SK-N-SH (cell line): Measurements from ENCODE around the gene CKMT2. TPM values are rescaled to one million over a fixed set of nuclear protein-coding genes. Genes with fewer than 3 reads are reported as not detected.

Experiments
- CTCF ChIA-PET: fragments of 300-600, 350-600 bp; formaldehyde crosslinking; extraction: SDS; loops from one replicate; lab custom pipeline; 2021; lab: Yijun Ruan, JAX
- POLR2A ChIA-PET: fragments of 350-600 bp; sonication (Branson Sonifier 250); formaldehyde crosslinking; extraction: SDS; loops from one replicate; lab custom pipeline; 2020; ENCODE audit warnings: antibody characterized with exemption, inconsistent platforms; lab: Yijun Ruan, JAX
- DNase-seq: peaks from one replicate; pipeline ENCODE4 v3.0.0; 2012
- H2AFZ ChIP-seq: fragments of 200-600 bp; sonication (generic); 2 replicates; pipeline ENCODE4 v1.8.1; 2016; ENCODE audit warnings: antibody characterized with exemption, mild to moderate bottlenecking, low read depth
- H3F3A ChIP-seq: fragments of 200-600 bp; sonication (generic); replicated peaks from 2 replicates; pipeline ENCODE3; 2016; ENCODE audit warnings: antibody characterized with exemption, mild to moderate bottlenecking; ENCODE audit not compliant: insufficient read depth
- H3K27ac ChIP-seq, 2 experiments: fragments of 200-500 bp in 1 of 2; fragments of 200-600 bp in 1 of 2; sonication (Bioruptor generic) in 1 of 2; sonication (generic), shearing (Covaris generic) in 1 of 2; 2 replicates each; pipeline versions ENCODE4 v1.5.1 to v1.6.1; 2014 to 2016; ENCODE audit warnings: low read depth in 2 of 2, inconsistent platforms in 1 of 2, low read length in 1 of 2, mild to moderate bottlenecking in 1 of 2, mixed read lengths in 1 of 2
- H3K27me3 ChIP-seq: fragments of 200-600 bp; sonication (generic), shearing (Covaris generic); 2 replicates; pipeline ENCODE4 v1.6.1; 2016; ENCODE audit warnings: mixed run types; ENCODE audit not compliant: insufficient read depth
- H3K36me3 ChIP-seq, 2 experiments: fragments of 200-500 bp in 1 of 2; fragments of 200-600 bp in 1 of 2; sonication (Bioruptor generic) in 1 of 2; sonication (generic) in 1 of 2; replicated peaks in 1 of 2; 2 replicates each; pipeline versions ENCODE3 to v1.5.1; 2014 to 2016; ENCODE audit warnings: low read length in 1 of 2, mild to moderate bottlenecking in 1 of 2; ENCODE audit not compliant: insufficient read depth in 2 of 2, control insufficient read depth in 1 of 2
- H3K4me1 ChIP-seq, 2 experiments: fragments of 200-500 bp in 1 of 2; fragments of 200-600 bp in 1 of 2; sonication (Bioruptor generic) in 1 of 2; sonication (generic), shearing (Covaris generic) in 1 of 2; 2 replicates each; pipeline versions ENCODE4 v1.5.1 to v1.6.1; 2014 to 2016; ENCODE audit warnings: low read depth in 1 of 2, low read length in 1 of 2, mixed run types in 1 of 2; ENCODE audit not compliant: insufficient read depth in 2 of 2, control insufficient read depth in 1 of 2
- H3K4me2 ChIP-seq: fragments of 200-600 bp; sonication (generic), shearing (Covaris generic); 2 replicates; pipeline ENCODE4 v1.6.1; 2017; ENCODE audit warnings: mixed run types
- H3K4me3 ChIP-seq, 2 experiments: fragments of 200-500 bp in 1 of 2; fragments of 200-600 bp in 1 of 2; sonication (Bioruptor generic) in 1 of 2; sonication (generic), shearing (Covaris generic) in 1 of 2; 2 replicates each; pipeline versions ENCODE4 v1.5.1 to v1.8.1; 2014 to 2016; ENCODE audit warnings: low read depth in 2 of 2, inconsistent platforms in 1 of 2, low read length in 1 of 2, mild to moderate bottlenecking in 1 of 2, mixed read lengths in 1 of 2, moderate library complexity in 1 of 2
- H3K79me2 ChIP-seq: fragments of 200-600 bp; sonication (generic); 2 replicates; pipeline ENCODE4 v1.8.1; 2017; ENCODE audit warnings: mild to moderate bottlenecking; ENCODE audit not compliant: insufficient read depth
- H3K9ac ChIP-seq: fragments of 200-600 bp; sonication (generic); 2 replicates; pipeline ENCODE4 v1.6.1; 2017; ENCODE audit warnings: mixed run types
- H3K9me2 ChIP-seq: fragments of 200-600 bp; sonication (generic); 2 replicates; pipeline ENCODE4 v1.6.1; 2017; ENCODE audit warnings: mixed run types
- H3K9me3 ChIP-seq: fragments of 200-600 bp; sonication (generic); 2 replicates; pipeline ENCODE4 v1.6.1; 2017; ENCODE audit warnings: mixed run types, mild to moderate bottlenecking, moderate library complexity
- H4K20me1 ChIP-seq: fragments of 200-600 bp; sonication (generic); 2 replicates; pipeline ENCODE4 v1.6.1; 2017; ENCODE audit warnings: mild to moderate bottlenecking, mixed run types; ENCODE audit not compliant: insufficient read depth
- CHD2 ChIP-seq: fragments of 150-350 bp; IDR thresholded peaks from 2 replicates; pipeline ENCODE4 v1.6.1; 2018; ENCODE audit warnings: low read length; ENCODE audit not compliant: partially characterized antibody
- ELF1 ChIP-seq: IDR thresholded peaks from 2 replicates; pipeline ENCODE4 v1.4.0; 2012
- EP300 ChIP-seq, 2 experiments: IDR thresholded peaks; 2 replicates each; pipeline versions ENCODE4 v1.4.0 to v1.6.1; 2012; ENCODE audit warnings: borderline replicate concordance in 1 of 2, low read depth in 1 of 2, low read length in 1 of 2
- GATA2 ChIP-seq: sonication (generic); formaldehyde crosslinking; IDR thresholded peaks from 2 replicates; pipeline ENCODE4 v1.5.0; 2020; ENCODE audit warnings: mild to moderate bottlenecking, missing genetic modification reagents
- MEF2A ChIP-seq: IDR thresholded peaks from 2 replicates; pipeline ENCODE4 v1.4.0; 2012; ENCODE audit warnings: low read depth, borderline replicate concordance
- MXI1 ChIP-seq: IDR thresholded peaks from 2 replicates; pipeline ENCODE4 v1.6.1; 2012; ENCODE audit warnings: mild to moderate bottlenecking, low read depth, low read length, improper control_type of control experiment
- NRF1 ChIP-seq: IDR thresholded peaks from 2 replicates; pipeline ENCODE4 v1.6.1; 2012; ENCODE audit warnings: low read depth, mild to moderate bottlenecking, low read length
- PBX3 ChIP-seq: IDR thresholded peaks from 2 replicates; pipeline ENCODE4; 2012
- RAD21 ChIP-seq: IDR thresholded peaks from 2 replicates; pipeline ENCODE4 v1.6.1; 2012; ENCODE audit warnings: mild to moderate bottlenecking, low read length
- RCOR1 ChIP-seq: fragments of 150-350 bp; IDR thresholded peaks from 2 replicates; pipeline ENCODE4 v1.6.1; 2017; ENCODE audit warnings: antibody characterized with exemption, low read length
- RXRA ChIP-seq: IDR thresholded peaks from 2 replicates; pipeline ENCODE4 v1.4.0; 2012; ENCODE audit warnings: low read depth, mild to moderate bottlenecking, borderline replicate concordance
- WGBS: methylation state at CpG from one replicate; pipeline ENCODE4 v1.1.6; 2017; ENCODE audit warnings: low lambda C conversion rate; 5-methylcytosine and 5-hydroxymethylcytosine counted together
- polyA plus RNA-seq, 3 experiments: library from polyadenylated mRNA; depleted of rRNA; stranded (reverse); fragments of >200 nt; gene quantifications; 2 replicates each; pipeline ENCODE4 v1.2.3, GENCODE V29; 2012
- TF ChIP-seq, protein P1 (sequence below): IDR thresholded peaks from 2 replicates; pipeline ENCODE4 v1.4.0; 2012; ENCODE audit warnings: low read depth, borderline replicate concordance

CKMT2 gene
- polyA plus RNA-seq, 1 of the 3 experiments (the other 2 are of a cell fraction), result not detected

GRCh38 chr5:81183811-81184748, 49.0 kb upstream of the CKMT2 start:
- DNase-seq, result peak; percentile 64
- Histone ChIP-seq H3K27ac (peak overlapping the region; percentile 15 to 86; a peak in 3 of 4 replicates), H3F3A (no peaks in the 10 kb centered on the region)
- CTCF ChIA-PET, result interaction anchor here (1.3 to 7.4 kb wide), 4 partner anchors 11 to 982 kb away, joined by 5 to 58 read pairs (median 7); no protein-coding TSS in a partner anchor
- TF ChIP-seq MXI1, result peak; percentile 21; the same call in 1 of the 2 replicates
- peak in 1 of 2 experiments; percentile 75; a peak in 2 of 4 replicates for TF ChIP-seq EP300 (IDR thresholded peaks at IDR 0.05; ENCODE audit: borderline replicate concordance in 1 of 2, low read depth in 1 of 2, low read length in 1 of 2)
- TF ChIP-seq CHD2, result peak; percentile 52
- no peak for TF ChIP-seq ELF1
- no peak for TF ChIP-seq PBX3
- TF ChIP-seq GATA2, result peak; percentile 65
- TF ChIP-seq RCOR1, result peak; percentile 73
- TF ChIP-seq RXRA, result no peak
- TF ChIP-seq, all 33 proteins: peak for 5
- Histone ChIP-seq H3K9ac (no peak overlapping the region), H4K20me1 (no peaks in the 10 kb centered on the region), H3K79me2 (no peaks in the 10 kb centered on the region), H3K4me1 (peaks cover 0 to 52% of the 10 kb centered on the region in 2 experiments; a peak in 2 of 4 replicates), H3K4me3 (no peak overlapping the region), H3K9me2 (no peaks in the 10 kb centered on the region), H3K36me3 (no peaks in the 10 kb centered on the region), H3K4me2 (no peak overlapping the region), H3K9me3 (no peaks in the 10 kb centered on the region), H2AFZ (no peak overlapping the region), H3K27me3 (no peaks in the 10 kb centered on the region)
- WGBS, result 48% methylated on average over 11 of the region's 11 CpGs
- POLR2A ChIA-PET, result no interaction called here

DNA sequence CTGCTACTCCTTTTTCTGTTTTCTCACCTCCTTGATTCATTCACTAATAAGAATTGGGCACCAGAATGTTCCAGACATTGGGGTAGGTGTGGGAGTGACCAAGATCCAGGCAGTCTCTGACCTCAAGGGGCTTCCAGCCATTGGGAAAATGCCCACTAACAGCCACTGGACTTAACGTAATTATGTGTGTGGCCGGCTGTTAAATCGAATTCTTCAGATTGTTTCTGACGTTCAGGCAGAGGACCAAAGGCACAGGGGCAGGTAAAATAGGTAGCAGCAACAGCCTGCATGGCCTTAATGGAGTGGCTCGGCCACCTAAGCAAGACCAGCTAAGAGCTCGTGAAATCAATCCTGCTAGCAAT, 48.4 kb upstream of the CKMT2 start:
- Histone ChIP-seq H3K27me3 (no peaks in the 10 kb centered on the region), H3K9me2 (no peaks in the 10 kb centered on the region), H4K20me1 (no peaks in the 10 kb centered on the region), H3F3A (no peaks in the 10 kb centered on the region), H3K4me3 (no peak overlapping the region), H3K9ac (no peak overlapping the region), H3K27ac (peak overlapping the region in 1 of 2 experiments; percentile 86; a peak in 2 of 4 replicates), H2AFZ (no peak overlapping the region), H3K36me3 (no peaks in the 10 kb centered on the region), H3K4me1 (peaks cover 0 to 52% of the 10 kb centered on the region in 2 experiments; a peak in 2 of 4 replicates), H3K79me2 (no peaks in the 10 kb centered on the region), H3K4me2 (no peak overlapping the region), H3K9me3 (no peaks in the 10 kb centered on the region)
- no peak for TF ChIP-seq CHD2
- TF ChIP-seq, protein P1, sequence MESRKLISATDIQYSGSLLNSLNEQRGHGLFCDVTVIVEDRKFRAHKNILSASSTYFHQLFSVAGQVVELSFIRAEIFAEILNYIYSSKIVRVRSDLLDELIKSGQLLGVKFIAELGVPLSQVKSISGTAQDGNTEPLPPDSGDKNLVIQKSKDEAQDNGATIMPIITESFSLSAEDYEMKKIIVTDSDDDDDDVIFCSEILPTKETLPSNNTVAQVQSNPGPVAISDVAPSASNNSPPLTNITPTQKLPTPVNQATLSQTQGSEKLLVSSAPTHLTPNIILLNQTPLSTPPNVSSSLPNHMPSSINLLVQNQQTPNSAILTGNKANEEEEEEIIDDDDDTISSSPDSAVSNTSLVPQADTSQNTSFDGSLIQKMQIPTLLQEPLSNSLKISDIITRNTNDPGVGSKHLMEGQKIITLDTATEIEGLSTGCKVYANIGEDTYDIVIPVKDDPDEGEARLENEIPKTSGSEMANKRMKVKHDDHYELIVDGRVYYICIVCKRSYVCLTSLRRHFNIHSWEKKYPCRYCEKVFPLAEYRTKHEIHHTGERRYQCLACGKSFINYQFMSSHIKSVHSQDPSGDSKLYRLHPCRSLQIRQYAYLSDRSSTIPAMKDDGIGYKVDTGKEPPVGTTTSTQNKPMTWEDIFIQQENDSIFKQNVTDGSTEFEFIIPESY, result no peak
- TF ChIP-seq EP300 (IDR thresholded peaks at IDR 0.05; ENCODE audit: borderline replicate concordance in 1 of 2, low read depth in 1 of 2, low read length in 1 of 2), result no peak
- TF ChIP-seq RAD21, result no peak
- TF ChIP-seq PBX3, result no peak
- TF ChIP-seq MEF2A, result no peak
- no peak for TF ChIP-seq NRF1
- WGBS, result 72% methylated on average over 2 of the region's 6 CpGs
- ChIA-PET CTCF (interaction anchor here (1.9 to 7.4 kb wide), 2 partner anchors 10 to 114 kb away, joined by 6 to 58 read pairs; no protein-coding TSS in a partner anchor), POLR2A (no interaction called here)
- DNase-seq, result no peak
